Fibroblast of lung (primary cell): ENCODE results near the gene COL5A2. TPM values are rescaled to one million over a fixed set of nuclear protein-coding genes. Genes with fewer than 3 reads are reported as not detected.

Experiments used
- DNase-seq, 2 donors: peaks; one replicate each; pipeline versions ENCODE4 v3.0.0 to v3.0.0-alpha.2; 2010; ENCODE audit warnings: low read depth in 2 of 2
- H2AFZ ChIP-seq: 2 replicates; pipeline ENCODE4 v1.5.1; 2012; ENCODE audit warnings: low read length, control low read depth, inconsistent platforms
- H3K27ac ChIP-seq: 2 replicates; pipeline ENCODE4 v1.5.1; 2011; ENCODE audit warnings: low read length, control low read depth; ENCODE audit not compliant: insufficient read depth
- H3K27me3 ChIP-seq: 2 replicates; pipeline ENCODE4 v1.5.1; 2011; ENCODE audit warnings: mild to moderate bottlenecking, low read length; ENCODE audit not compliant: control insufficient read depth, insufficient read depth
- H3K36me3 ChIP-seq: 2 replicates; pipeline ENCODE4 v1.5.1; 2011; ENCODE audit warnings: low read length; ENCODE audit not compliant: control insufficient read depth, insufficient read depth
- H3K4me1 ChIP-seq: 2 replicates; pipeline ENCODE4 v1.5.1; 2011; ENCODE audit warnings: low read length; ENCODE audit not compliant: control insufficient read depth, insufficient read depth; ENCODE audit errors: extremely low read depth
- H3K4me2 ChIP-seq: 2 replicates; pipeline ENCODE4 v1.5.1; 2011; ENCODE audit warnings: low read length, control low read depth; ENCODE audit not compliant: insufficient read depth; ENCODE audit errors: extremely low read depth
- H3K4me3 ChIP-seq, 4 experiments: fragments of 200-600 bp in 1 of 4; sonication (generic) in 1 of 4; replicated peaks in 1 of 4; 2 replicates each; pipeline ENCODE4 v1.5.1; 2011 to 2016; ENCODE audit warnings: low read length in 4 of 4, low read depth in 3 of 4, mild to moderate bottlenecking in 3 of 4, control low read depth in 2 of 4, inconsistent platforms in 1 of 4, mixed read lengths in 1 of 4; ENCODE audit not compliant: insufficient read depth in 1 of 4; ENCODE audit errors: control extremely low read depth in 1 of 4
- H3K79me2 ChIP-seq: 2 replicates; pipeline ENCODE4 v1.5.1; 2012; ENCODE audit warnings: mild to moderate bottlenecking, low read length, inconsistent platforms; ENCODE audit not compliant: control insufficient read depth, insufficient read depth
- H3K9ac ChIP-seq: 2 replicates; pipeline ENCODE4 v1.5.1; 2011; ENCODE audit warnings: mild to moderate bottlenecking, low read length, control low read depth; ENCODE audit not compliant: insufficient read depth
- H3K9me3 ChIP-seq: 2 replicates; pipeline ENCODE4 v1.5.1; 2012; ENCODE audit warnings: low read depth, low read length; ENCODE audit not compliant: control insufficient read depth, insufficient read depth
- H4K20me1 ChIP-seq: 2 replicates; pipeline ENCODE4 v1.5.1; 2011; ENCODE audit warnings: low read length; ENCODE audit not compliant: control insufficient read depth, insufficient read depth; ENCODE audit errors: extremely low read depth
- CTCF ChIP-seq, 2 donors: IDR thresholded peaks in 1 of 2; conservative IDR thresholded peaks in 1 of 2; 1 replicate in 1 of 2; 2 replicates in 1 of 2; pipeline ENCODE4 v1.5.1; 2011 to 2012; ENCODE audit warnings: low read length in 2 of 2, control low read depth in 1 of 2, inconsistent platforms in 1 of 2, low read depth in 1 of 2, mild to moderate bottlenecking in 1 of 2
- EZH2 ChIP-seq: IDR thresholded peaks from 2 replicates; pipeline ENCODE4 v1.5.1; 2012; ENCODE audit warnings: low read length, control low read depth, mild to moderate bottlenecking; ENCODE audit errors: missing control alignments
- polyA plus RNA-seq, 2 donors: library from polyadenylated mRNA; depleted of rRNA in 1 of 2; stranded (reverse) in 1 of 2; unstranded in 1 of 2; fragments of >200 nt; gene quantifications; 2 replicates each; pipeline ENCODE4 v1.2.1, GENCODE V29; 2011 to 2012; ENCODE audit warnings: missing spikeins in 1 of 2
- total RNA-seq: library from RNA; depleted of rRNA; stranded (reverse); fragments of >200 nt; gene quantifications from 2 replicates; pipeline ENCODE4 v1.2.1, GENCODE V29; 2014

Gene COL5A2
- total and polyA plus RNA-seq, 2 donors (not counting 1 experiment from before 2014, with no cell fraction given) = 253 to 353 TPM

GRCh38 chr2:189109921-189110397 lies 69.6 kb downstream of the COL5A2 start:
- no peaks in the 10 kb centered on the region for H4K20me1 ChIP-seq
- peaks cover 3% of the 10 kb centered on the region for H3K36me3 ChIP-seq
- H3K79me2 ChIP-seq = peaks cover 29% of the 10 kb centered on the region
- H2AFZ ChIP-seq = no peak overlapping the region
- TF ChIP-seq EZH2 (no peak), CTCF (conservative IDR thresholded peaks at IDR 0.05 in 1 of 2, IDR thresholded peaks at IDR 0.05 in 1 of 2; ENCODE audit: low read depth in 1 of 2, low read length in 2 of 2) (no peak)
- H3K27ac ChIP-seq = peak overlapping the region; percentile 23
- H3K4me2 ChIP-seq = no peak overlapping the region
- H3K27me3 ChIP-seq = no peaks in the 10 kb centered on the region
- no peak overlapping the region for H3K4me3 ChIP-seq
- H3K9me3 ChIP-seq = no peaks in the 10 kb centered on the region
- H3K9ac ChIP-seq = no peak overlapping the region
- peaks cover 8% of the 10 kb centered on the region for H3K4me1 ChIP-seq
- peak in 1 of 2 donors; percentile 95 for DNase-seq

- peak; percentile 59 to 61 for DNase-seq
- Histone ChIP-seq H3K27me3 (no peaks in the 10 kb centered on the region), H4K20me1 (no peaks in the 10 kb centered on the region), H3K9me3 (no peaks in the 10 kb centered on the region), H3K4me3 (no peak overlapping the region), H2AFZ (no peak overlapping the region), H3K9ac (no peak overlapping the region), H3K4me2 (peak overlapping the region; percentile 48), H3K79me2 (peaks cover under 1% of the 10 kb centered on the region), H3K4me1 (no peaks in the 10 kb centered on the region), H3K36me3 (no peaks in the 10 kb centered on the region), H3K27ac (no peak overlapping the region)
- no peak for TF ChIP-seq CTCF (conservative IDR thresholded peaks at IDR 0.05 in 1 of 2, IDR thresholded peaks at IDR 0.05 in 1 of 2; ENCODE audit: low read depth in 1 of 2, low read length in 2 of 2)
- no peak for TF ChIP-seq EZH2
Measured at GRCh38 chr2:189104934-189105333, 74.6 kb downstream of the COL5A2 start.

GRCh38 chr2:189102735-189103134 lies 76.8 kb downstream of the COL5A2 start:
- Histone ChIP-seq H3K9me3 (no peaks in the 10 kb centered on the region), H3K4me1 (no peaks in the 10 kb centered on the region), H3K36me3 (no peaks in the 10 kb centered on the region), H3K27ac (no peak overlapping the region), H3K27me3 (no peaks in the 10 kb centered on the region), H3K9ac (no peak overlapping the region), H3K4me3 (no peak overlapping the region), H2AFZ (no peak overlapping the region), H3K79me2 (no peaks in the 10 kb centered on the region), H3K4me2 (no peak overlapping the region), H4K20me1 (no peaks in the 10 kb centered on the region)
- no peak for DNase-seq
- TF ChIP-seq CTCF (conservative IDR thresholded peaks at IDR 0.05 in 1 of 2, IDR thresholded peaks at IDR 0.05 in 1 of 2; ENCODE audit: low read depth in 1 of 2, low read length in 2 of 2) = no peak
- TF ChIP-seq EZH2 = no peak
